SU-DHL-6 (cell line): Measurements from ENCODE around the gene MED23.

Experiments
- H2AFZ ChIP-seq: fragments of 200-600 bp; sonication (generic); 2 replicates; pipeline ENCODE4 v1.6.1; 2014; ENCODE audit warnings: low read depth, mild to moderate bottlenecking, moderate library complexity, mixed read lengths, antibody characterized with exemption, low read length; ENCODE audit not compliant: severe bottlenecking
- H3F3A ChIP-seq: fragments of 200-600 bp; shearing (Covaris generic); 2 replicates; pipeline ENCODE4 v1.6.0; 2016; ENCODE audit warnings: antibody characterized with exemption, mild to moderate bottlenecking; ENCODE audit not compliant: insufficient read depth
- H3K27ac ChIP-seq: fragments of 200-600 bp; sonication (generic); 2 replicates; pipeline ENCODE4 v1.5.1; 2016; ENCODE audit warnings: low read depth, mild to moderate bottlenecking, low read length, moderate library complexity, mixed read lengths
- H3K27me3 ChIP-seq: fragments of 200-600 bp; sonication (generic), shearing (Covaris generic); 2 replicates; pipeline ENCODE4 v1.6.0; 2014; ENCODE audit warnings: mild to moderate bottlenecking, low read length
- H3K36me3 ChIP-seq: fragments of 200-600 bp; sonication (generic); 2 replicates; pipeline ENCODE4 v1.6.1; 2014; ENCODE audit warnings: mild to moderate bottlenecking, low read length, mixed read lengths
- H3K4me2 ChIP-seq: fragments of 300-600, 200-600 bp; shearing (Covaris generic), sonication (generic); 2 replicates; pipeline ENCODE4 v1.6.0; 2014; ENCODE audit warnings: low read length, low read depth, mild to moderate bottlenecking; ENCODE audit not compliant: poor library complexity, severe bottlenecking
- H3K4me3 ChIP-seq: fragments of 200-600 bp; sonication (generic); 2 replicates; pipeline ENCODE4 v1.5.1; 2014; ENCODE audit warnings: antibody characterized with exemption, low read length, mild to moderate bottlenecking, mixed read lengths; ENCODE audit not compliant: insufficient read depth, poor library complexity, severe bottlenecking
- H3K79me2 ChIP-seq: fragments of 200-600 bp; sonication (generic); 2 replicates; pipeline ENCODE4 v1.6.1; 2014; ENCODE audit warnings: mild to moderate bottlenecking, low read length, moderate library complexity; ENCODE audit not compliant: insufficient read depth
- H3K9ac ChIP-seq: fragments of 200-600 bp; sonication (generic); 2 replicates; pipeline ENCODE4 v1.7.0; 2014; ENCODE audit warnings: mild to moderate bottlenecking, low read length
- H3K9me2 ChIP-seq: fragments of 200-600 bp; sonication (generic); replicated peaks from 2 replicates; pipeline ENCODE4 v1.6.1; 2014; ENCODE audit warnings: low read length; ENCODE audit not compliant: insufficient read depth
- H3K9me3 ChIP-seq: fragments of 200-600 bp; sonication (generic); 2 replicates; pipeline ENCODE4 v1.6.1; 2014; ENCODE audit warnings: low read length, mixed read lengths; ENCODE audit not compliant: insufficient read depth
- H4K20me1 ChIP-seq: fragments of 200-600 bp; sonication (generic); 2 replicates; pipeline ENCODE4 v1.6.1; 2014; ENCODE audit warnings: low read depth, mild to moderate bottlenecking, antibody characterized with exemption, low read length, moderate library complexity, mixed read lengths
- CTCF ChIP-seq: fragments of 200-600 bp; sonication (generic); IDR thresholded peaks from one replicate; pipeline ENCODE4 v1.5.1; 2017; ENCODE audit warnings: antibody characterized with exemption, mild to moderate bottlenecking, low read length, moderate library complexity; ENCODE audit not compliant: insufficient read depth, poor library complexity, severe bottlenecking
- EZH2phosphoT487 ChIP-seq: fragments of 200-600 bp; sonication (generic), shearing (Covaris generic); conservative IDR thresholded peaks from 2 replicates; pipeline ENCODE4 v1.6.1; 2018; ENCODE audit warnings: mild to moderate bottlenecking, antibody characterized with exemption, low read length, moderate library complexity, mixed read lengths

MED23 gene

GRCh38 chr6:131663578-131664165 is 35.6 kb upstream of the MED23 start:
- Histone ChIP-seq H3K9me3 (no peaks in the 10 kb centered on the region), H3K9me2 (no peaks in the 10 kb centered on the region), H2AFZ (no peak overlapping the region), H3K4me2 (no peak overlapping the region), H4K20me1 (no peaks in the 10 kb centered on the region), H3K79me2 (no peaks in the 10 kb centered on the region; the same call in 1 of the 2 replicates), H3K36me3 (peaks cover 30% of the 10 kb centered on the region), H3K27me3 (no peaks in the 10 kb centered on the region), H3K9ac (no peak overlapping the region), H3K27ac (no peak overlapping the region), H3K4me3 (no peak overlapping the region), H3F3A (no peaks in the 10 kb centered on the region; the same call in none of the 2 replicates)
- no peak for TF ChIP-seq EZH2phosphoT487
- TF ChIP-seq CTCF, result no peak

- no peaks in the 10 kb centered on the region; the same call in none of the 2 replicates for H3F3A ChIP-seq
- H4K20me1 ChIP-seq, result no peaks in the 10 kb centered on the region
- H3K27me3 ChIP-seq, result no peaks in the 10 kb centered on the region
- no peak overlapping the region for H3K27ac ChIP-seq
- H3K79me2 ChIP-seq, result no peaks in the 10 kb centered on the region
- H2AFZ ChIP-seq, result no peak overlapping the region
- H3K4me2 ChIP-seq, result no peak overlapping the region
- H3K9ac ChIP-seq, result no peak overlapping the region
- peaks cover 34% of the 10 kb centered on the region for H3K36me3 ChIP-seq
- H3K9me2 ChIP-seq, result no peaks in the 10 kb centered on the region
- no peak for TF ChIP-seq CTCF
- TF ChIP-seq EZH2phosphoT487, result no peak
- no peak overlapping the region for H3K4me3 ChIP-seq
- no peaks in the 10 kb centered on the region for H3K9me3 ChIP-seq
These were observed 32.2 kb upstream of the MED23 start for GRCh38 chr6:131660195-131660594.

GRCh38 chr6:131658287-131658686 is 30.2 kb upstream of the MED23 start:
- Histone ChIP-seq H3K4me2 (no peak overlapping the region), H3K9ac (no peak overlapping the region), H3K27ac (no peak overlapping the region), H2AFZ (no peak overlapping the region), H3K9me3 (no peaks in the 10 kb centered on the region), H4K20me1 (no peaks in the 10 kb centered on the region), H3K9me2 (no peaks in the 10 kb centered on the region), H3K79me2 (no peaks in the 10 kb centered on the region), H3K36me3 (peaks cover 40% of the 10 kb centered on the region), H3K27me3 (no peaks in the 10 kb centered on the region), H3F3A (no peaks in the 10 kb centered on the region), H3K4me3 (no peak overlapping the region)
- TF ChIP-seq EZH2phosphoT487 (no peak), CTCF (no peak)
